ENCODE measurements around the gene PCBP3. TPM values are rescaled to one million over a fixed set of nuclear protein-coding genes. Genes with fewer than 3 reads are reported as not detected.

PCBP3 gene
- total and polyA plus RNA-seq, 2 of the 8 experiments (the other 6 are each of a cell fraction or from before 2014, with no cell fraction given) = 3.5 to 6.3 TPM

GRCh38 chr21:45618846-45619485, 24.6 kb upstream of the PCBP3 start:
- FAIRE-seq (no peak), DNase-seq (ENCODE audit: low read depth in 1 of 2, low spot score in 2 of 2) (no peak)
- Histone ChIP-seq H2BK20ac (ENCODE audit: low read length) (no peak overlapping the region), H4K20me1 (replicated peaks in 1 of 2; ENCODE audit: control insufficient read depth in 1 of 2, insufficient read depth in 2 of 2, low read length in 2 of 2) (peaks cover 0 to 2% of the 10 kb centered on the region in 2 experiments), H3K4me1 (replicated peaks in 1 of 4; ENCODE audit: control insufficient read depth in 3 of 4, insufficient read depth in 4 of 4, low read length in 3 of 4) (peaks cover 0 to 2% (median 0%) of the 10 kb centered on the region in 4 experiments; a peak in 1 of 7 replicates), H3K4me2 (ENCODE audit: insufficient read depth in 1 of 2, low read depth in 2 of 2, low read length in 2 of 2) (no peak overlapping the region), H2BK15ac (ENCODE audit: low read length) (no peak overlapping the region), H3K9ac (replicated peaks in 1 of 4; ENCODE audit: extremely low read depth in 1 of 4, low read depth in 3 of 4, low read length in 3 of 4) (no peak overlapping the region), H3K56ac (replicated peaks; ENCODE audit: insufficient read length, low read depth, low read length) (no peak overlapping the region), H3K9me3 (ENCODE audit: insufficient read depth in 2 of 2, low read depth in 1 of 2, low read length in 1 of 2) (no peaks in the 10 kb centered on the region), H2AFZ (ENCODE audit: low read length) (no peak overlapping the region; the same call in 1 of the 2 replicates), H4K91ac (replicated peaks; ENCODE audit: insufficient read length, low read length) (no peak overlapping the region), H3K14ac (ENCODE audit: insufficient read length) (no peak overlapping the region), H3K27ac (ENCODE audit: low read depth, low read length) (no peak overlapping the region), H3K79me1 (ENCODE audit: low read depth, low read length) (no peaks in the 10 kb centered on the region), H4K5ac (ENCODE audit: insufficient read length, low read depth, low read length) (no peak overlapping the region), H3K4me3 (ENCODE audit: extremely low read depth in 1 of 4, insufficient read depth in 2 of 4, low read depth in 3 of 4, low read length in 4 of 4) (no peak overlapping the region), H2BK12ac (ENCODE audit: low read depth, low read length) (no peak overlapping the region), H3K4ac (replicated peaks; ENCODE audit: insufficient read length, low read depth, low read length) (no peak overlapping the region), H2BK120ac (replicated peaks; ENCODE audit: low read depth, low read length) (no peak overlapping the region), H3K23ac (ENCODE audit: insufficient read length) (no peak overlapping the region), H3K23me2 (ENCODE audit: low read depth, low read length) (no peaks in the 10 kb centered on the region), H4K8ac (ENCODE audit: extremely low read depth, insufficient read depth, low read length) (no peak overlapping the region), H2BK5ac (ENCODE audit: low read depth, low read length) (no peak overlapping the region), H2AK5ac (ENCODE audit: low read depth, low read length) (no peak overlapping the region), H3K18ac (ENCODE audit: extremely low read depth, low read length) (no peak overlapping the region; the same call in 1 of the 2 replicates), H3K27me3 (replicated peaks in 1 of 4; ENCODE audit: control insufficient read depth in 3 of 4, extremely low read depth in 1 of 4, insufficient read depth in 3 of 4, low read length in 3 of 4) (no peaks in the 10 kb centered on the region; a peak in 1 of 7 replicates), H3K79me2 (ENCODE audit: control insufficient read depth in 1 of 2, insufficient read depth in 2 of 2, low read length in 2 of 2) (no peaks in the 10 kb centered on the region), H3K36me3 (ENCODE audit: control insufficient read depth in 2 of 4, insufficient read depth in 4 of 4, low read length in 3 of 4) (no peaks in the 10 kb centered on the region)
- ChIA-PET POLR2A (ENCODE audit: partially characterized antibody) (no interaction called here), CTCF (ENCODE audit: partially characterized antibody) (interaction anchor here (0.8 to 1.5 kb wide), 4 partner anchors 13 to 63 kb away, joined by 3 to 5 read pairs (median 4); no protein-coding TSS in a partner anchor)
- TF ChIP-seq BACH1 (IDR thresholded peaks at IDR 0.05; ENCODE audit: low read length) (peak; percentile 79; the same call in 1 of the 2 replicates), E2F6 (IDR thresholded peaks at IDR 0.05) (no peak)
- 83% methylated on average over 8 of the region's 8 CpGs; no CpG with 5 or more reads in 1 of the 2 experiments for WGBS, 2 experiments (ENCODE audit: extremely low coverage in 1 of 2, insufficient coverage in 1 of 2, insufficient read length in 1 of 2, insufficient replicate concordance in 2 of 2, low coverage in 1 of 2, low lambda C conversion rate in 2 of 2, missing lambda C conversion rate in 1 of 2)
